NK-92 (cell line): Measurements from ENCODE around the gene CELSR1.
"Not testable (repeated sequence)": the region's sequence is repeated elsewhere in the genome, so short reads cannot be mapped to it uniquely, and the experiment has no call there.

Experiments used
- DNase-seq: peaks from one replicate; lab custom pipeline; 2025; ENCODE audit not compliant: unreplicated experiment; lab: John Stamatoyannopoulos, UW

The CELSR1 gene

GRCh38 chr22:46401370-46401769 is 136.1 kb downstream of the CELSR1 start:
- DNase-seq: no peak

GRCh38 chr22:46399251-46400024 is 138.0 kb downstream of the CELSR1 start:
- no peak for DNase-seq

- DNase-seq: no peak
Observed at GRCh38 chr22:46397951-46398350, 139.5 kb downstream of the CELSR1 start.

- no peak for DNase-seq
Observed at GRCh38 chr22:46397514-46397913, 139.9 kb downstream of the CELSR1 start.

GRCh38 chr22:46397049-46397448 is 140.4 kb downstream of the CELSR1 start:
- not testable (repeated sequence) for DNase-seq

GRCh38 chr22:46395145-46395544 is 142.3 kb downstream of the CELSR1 start:
- no peak for DNase-seq

- DNase-seq: no peak
Observed at GRCh38 chr22:46394622-46395021, 142.8 kb downstream of the CELSR1 start.

GRCh38 chr22:46393873-46394272 is 143.5 kb downstream of the CELSR1 start:
- DNase-seq: no peak

GRCh38 chr22:46392137-46392844 is 145.1 kb downstream of the CELSR1 start:
- DNase-seq: no peak

- no peak for DNase-seq
Observed at GRCh38 chr22:46391486-46392136, 145.8 kb downstream of the CELSR1 start.

GRCh38 chr22:46390652-46391301 is 146.6 kb downstream of the CELSR1 start:
- no peak for DNase-seq

- DNase-seq: no peak
Observed at GRCh38 chr22:46390105-46390651, 147.2 kb downstream of the CELSR1 start.

GRCh38 chr22:46389081-46389480 is 148.3 kb downstream of the CELSR1 start:
- DNase-seq: no peak

GRCh38 chr22:46388647-46389046 is 148.8 kb downstream of the CELSR1 start:
- DNase-seq: no peak

- no peak for DNase-seq
Observed at GRCh38 chr22:46387748-46388147, 149.7 kb downstream of the CELSR1 start.

GRCh38 chr22:46386312-46386711 is 151.1 kb downstream of the CELSR1 start:
- DNase-seq: no peak

GRCh38 chr22:46382524-46382923 is 154.9 kb downstream of the CELSR1 start:
- no peak for DNase-seq

GRCh38 chr22:46381731-46382130 is 155.7 kb downstream of the CELSR1 start:
- no peak for DNase-seq

- no peak for DNase-seq
Observed at GRCh38 chr22:46381142-46381541, 156.3 kb downstream of the CELSR1 start.

GRCh38 chr22:46380581-46380980 is 156.8 kb downstream of the CELSR1 start:
- no peak for DNase-seq

GRCh38 chr22:46380069-46380468 is 157.4 kb downstream of the CELSR1 start:
- no peak for DNase-seq
